K562 (cell line): ENCODE results near the gene OXLD1. TPM values are rescaled to one million over a fixed set of nuclear protein-coding genes. Genes with fewer than 3 reads are reported as not detected.
A peak's percentile ranks its signal among the peaks of the same experiment; 100 is the strongest.

Experiments
- ATAC-seq: fragments of 200-7000 bp; cut with Tn5 transposase; 3 replicates; pipeline ENCODE4 v1.9.1; 2020; ENCODE audit warnings: moderate library complexity
- BruUV-seq: library from RNA; stranded (reverse); fragments of 400-500 nt; replicated peaks from 2 replicates; lab custom pipeline; 2021; lab: Mats Ljungman, UMichigan
- CTCF ChIA-PET: fragments of 300-600 bp; formaldehyde crosslinking; extraction: SDS; loops from one replicate; lab custom pipeline; 2021; ENCODE audit warnings: low intra/inter-chr PET ratio; lab: Yijun Ruan, JAX
- POLR2A ChIA-PET: fragments of 300-600, 350-650 bp; sonication (Branson Sonifier 250); formaldehyde crosslinking; extraction: SDS; loops from one replicate; lab custom pipeline; 2021; ENCODE audit warnings: antibody characterized with exemption, inconsistent platforms; lab: Yijun Ruan, JAX
- DNase-seq, 4 experiments: peaks; one replicate each; pipeline versions ENCODE4 v3.0.0 to v3.0.0-alpha.2; 2011 to 2018; ENCODE audit warnings: low spot score in 3 of 4, mixed read lengths in 3 of 4; ENCODE audit errors: extremely low read depth in 1 of 4
- FAIRE-seq: peaks from 2 replicates; lab custom pipeline; 2011; peaks lifted over from hg19 to GRCh38; lab: Jason Lieb, UNC
- H2AFZ ChIP-seq: 2 replicates; pipeline ENCODE4 v1.6.0; 2011; ENCODE audit warnings: low read depth, low read length, control low read depth, inconsistent platforms
- H3K27ac ChIP-seq: fragments of 200-600 bp; 3 replicates; pipeline ENCODE4 v1.8.0; 2011; ENCODE audit warnings: low read depth, mild to moderate bottlenecking, control low read depth, inconsistent platforms, low read length, moderate library complexity, mixed read lengths; ENCODE audit errors: extremely low read depth
- H3K27me3 ChIP-seq, 2 experiments: fragments of 300-600 bp in 1 of 2; 2 replicates in 1 of 2; 3 replicates in 1 of 2; pipeline versions ENCODE4 v1.6.0 to v1.8.0; 2011; ENCODE audit warnings: inconsistent platforms in 2 of 2, low read length in 2 of 2, mild to moderate bottlenecking in 1 of 2, mixed read lengths in 1 of 2, moderate library complexity in 1 of 2; ENCODE audit not compliant: control insufficient read depth in 2 of 2, insufficient read depth in 2 of 2
- H3K36me3 ChIP-seq: fragments of 300-600 bp; 3 replicates; pipeline ENCODE4 v1.8.0; 2011; ENCODE audit warnings: mild to moderate bottlenecking, low read length, inconsistent platforms; ENCODE audit not compliant: control insufficient read depth, insufficient read depth
- H3K4me1 ChIP-seq, 2 experiments: fragments of 200-600 bp in 1 of 2; replicated peaks in 1 of 2; 2 replicates in 1 of 2; 3 replicates in 1 of 2; pipeline versions ENCODE4 v1.5.1 to v1.8.0; 2011; ENCODE audit warnings: inconsistent platforms in 2 of 2, low read length in 2 of 2, mild to moderate bottlenecking in 1 of 2, mixed read lengths in 1 of 2, moderate library complexity in 1 of 2; ENCODE audit not compliant: control insufficient read depth in 2 of 2, insufficient read depth in 2 of 2
- H3K4me2 ChIP-seq: 2 replicates; pipeline ENCODE4 v1.6.1; 2011; ENCODE audit warnings: low read length, control low read depth, inconsistent platforms, mixed read lengths; ENCODE audit not compliant: insufficient read depth
- H3K4me3 ChIP-seq: fragments of 200-600 bp; sonication (generic), shearing (Covaris generic); 2 replicates; pipeline ENCODE4 v1.5.1; 2016; ENCODE audit warnings: control low read depth, inconsistent platforms
- H3K79me2 ChIP-seq: fragments of 200-600 bp; 3 replicates; pipeline ENCODE4 v1.8.0; 2011; ENCODE audit warnings: low read length, inconsistent platforms; ENCODE audit not compliant: control insufficient read depth, insufficient read depth
- H3K9ac ChIP-seq, 2 experiments: 2 replicates each; pipeline versions ENCODE4 v1.6.0 to v1.6.1; 2011; ENCODE audit warnings: low read depth in 2 of 2, low read length in 2 of 2, control low read depth in 1 of 2, inconsistent platforms in 1 of 2, mild to moderate bottlenecking in 1 of 2, mixed read lengths in 1 of 2; ENCODE audit not compliant: insufficient read depth in 1 of 2
- H3K9me1 ChIP-seq: one replicate; pipeline ENCODE4 v1.6.0; 2011; ENCODE audit warnings: inconsistent platforms, mild to moderate bottlenecking, low read length, moderate library complexity; ENCODE audit not compliant: control insufficient read depth, insufficient read depth
- H3K9me3 ChIP-seq: replicated peaks from 2 replicates; pipeline ENCODE4 v1.5.1; 2011; ENCODE audit warnings: low read depth, low read length, inconsistent platforms; ENCODE audit not compliant: control insufficient read depth, insufficient read depth
- H4K20me1 ChIP-seq: replicated peaks from 2 replicates; pipeline ENCODE4 v1.6.1; 2011; ENCODE audit warnings: low read length, inconsistent platforms, mixed read lengths; ENCODE audit not compliant: control insufficient read depth, insufficient read depth
- MEIS2 ChIP-seq: fragments of 450-650 bp; IDR thresholded peaks from 2 replicates; pipeline ENCODE4 v1.6.1; 2014; ENCODE audit warnings: mild to moderate bottlenecking; ENCODE audit not compliant: partially characterized antibody
- PKNOX1 ChIP-seq: fragments of 450-650 bp; IDR thresholded peaks from 2 replicates; pipeline ENCODE4 v1.6.1; 2016
- RBFOX2 ChIP-seq: fragments of 200-400 bp; formaldehyde crosslinking; IDR thresholded peaks from 2 replicates; pipeline ENCODE4 v1.6.1; 2017; ENCODE audit warnings: low read depth, mild to moderate bottlenecking, low read length, moderate library complexity
- WGBS: fragments of 100-300 bp; shearing (Covaris generic); methylation state at CpG from one replicate; pipeline ENCODE4 v1.1.6; 2016; ENCODE audit warnings: low coverage, mixed read lengths; ENCODE audit not compliant: insufficient coverage; ENCODE audit errors: missing lambda C conversion rate; 5-methylcytosine and 5-hydroxymethylcytosine counted together
- in situ Hi-C: fragments of 300-500 bp; cut with MboI; formaldehyde crosslinking; loops from 4 replicates; pipeline ENCODE4 v1.15.0; 2018; ENCODE audit warnings: inconsistent platforms, mixed read lengths
- intact Hi-C: fragments of 100-400 bp; cut with micrococcal nuclease; formaldehyde crosslinking; loops from 2 replicates; pipeline ENCODE4 v1.14.2; 2022
- polyA plus RNA-seq, 8 experiments: library from polyadenylated mRNA; depleted of rRNA in 4 of 8; stranded (reverse) in 5 of 8; unstranded in 3 of 8; fragments of >200 nt; fragmentation: Nextera tagmentation in 2 of 8; fragmentation: Illumina TruSeq in 1 of 8; extraction: Ambion mirVana in 2 of 8; extraction: Trizol in 1 of 8; gene quantifications; 2 replicates each; pipeline versions ENCODE4 v1.2.1 to v1.2.3, GENCODE V29; 2011 to 2014; ENCODE audit warnings: inconsistent platforms in 1 of 8, missing spikeins in 1 of 8
- total RNA-seq, 7 experiments: library from RNA; depleted of rRNA in 6 of 7; stranded (reverse); fragments of >200 nt in 6 of 7; fragmentation: Illumina TruSeq in 2 of 7; extraction: Trizol in 2 of 7; gene quantifications; 2 replicates each; pipeline versions ENCODE4 v1.2.1 to v1.2.3, GENCODE V29; 2011 to 2021; ENCODE audit warnings: low replicate concordance in 1 of 7
- TF ChIP-seq, protein P1 (sequence below): sonication (generic); formaldehyde crosslinking; IDR thresholded peaks from 2 replicates; pipeline ENCODE4 v1.8.0; 2022; ENCODE audit warnings: mild to moderate bottlenecking, missing genetic modification reagents

Gene OXLD1
- total and polyA plus RNA-seq, 9 of the 15 experiments (the other 6 are each of a cell fraction or from before 2014, with no cell fraction given) = 4.4 to 115 (median 29.3) TPM

- Histone ChIP-seq H4K20me1 (peaks cover 2% of the 10 kb centered on the region; the same call in 1 of the 2 replicates), H3K9ac (peak overlapping the region in 1 of 2 experiments; percentile 82; a peak in 2 of 4 replicates), H3K36me3 (peaks cover 16% of the 10 kb centered on the region; the same call in 1 of the 3 replicates), H2AFZ (no peak overlapping the region), H3K27me3 (no peaks in the 10 kb centered on the region), H3K4me2 (no peak overlapping the region), H3K27ac (no peak overlapping the region), H3K79me2 (peaks cover 34% of the 10 kb centered on the region), H3K9me3 (no peaks in the 10 kb centered on the region), H3K9me1 (no peaks in the 10 kb centered on the region), H3K4me3 (no peak overlapping the region), H3K4me1 (peaks cover 8 to 44% of the 10 kb centered on the region in 2 experiments)
- ATAC-seq (no peak), FAIRE-seq (no peak), DNase-seq (no peak)
- TF ChIP-seq RBFOX2 (0 out of 2 replicates have a peak, but pooled peaks have one; percentile 20), MEIS2 (peak; percentile 28), PKNOX1 (peak; percentile 38; the same call in 1 of the 2 replicates)
- TF ChIP-seq, protein P1, sequence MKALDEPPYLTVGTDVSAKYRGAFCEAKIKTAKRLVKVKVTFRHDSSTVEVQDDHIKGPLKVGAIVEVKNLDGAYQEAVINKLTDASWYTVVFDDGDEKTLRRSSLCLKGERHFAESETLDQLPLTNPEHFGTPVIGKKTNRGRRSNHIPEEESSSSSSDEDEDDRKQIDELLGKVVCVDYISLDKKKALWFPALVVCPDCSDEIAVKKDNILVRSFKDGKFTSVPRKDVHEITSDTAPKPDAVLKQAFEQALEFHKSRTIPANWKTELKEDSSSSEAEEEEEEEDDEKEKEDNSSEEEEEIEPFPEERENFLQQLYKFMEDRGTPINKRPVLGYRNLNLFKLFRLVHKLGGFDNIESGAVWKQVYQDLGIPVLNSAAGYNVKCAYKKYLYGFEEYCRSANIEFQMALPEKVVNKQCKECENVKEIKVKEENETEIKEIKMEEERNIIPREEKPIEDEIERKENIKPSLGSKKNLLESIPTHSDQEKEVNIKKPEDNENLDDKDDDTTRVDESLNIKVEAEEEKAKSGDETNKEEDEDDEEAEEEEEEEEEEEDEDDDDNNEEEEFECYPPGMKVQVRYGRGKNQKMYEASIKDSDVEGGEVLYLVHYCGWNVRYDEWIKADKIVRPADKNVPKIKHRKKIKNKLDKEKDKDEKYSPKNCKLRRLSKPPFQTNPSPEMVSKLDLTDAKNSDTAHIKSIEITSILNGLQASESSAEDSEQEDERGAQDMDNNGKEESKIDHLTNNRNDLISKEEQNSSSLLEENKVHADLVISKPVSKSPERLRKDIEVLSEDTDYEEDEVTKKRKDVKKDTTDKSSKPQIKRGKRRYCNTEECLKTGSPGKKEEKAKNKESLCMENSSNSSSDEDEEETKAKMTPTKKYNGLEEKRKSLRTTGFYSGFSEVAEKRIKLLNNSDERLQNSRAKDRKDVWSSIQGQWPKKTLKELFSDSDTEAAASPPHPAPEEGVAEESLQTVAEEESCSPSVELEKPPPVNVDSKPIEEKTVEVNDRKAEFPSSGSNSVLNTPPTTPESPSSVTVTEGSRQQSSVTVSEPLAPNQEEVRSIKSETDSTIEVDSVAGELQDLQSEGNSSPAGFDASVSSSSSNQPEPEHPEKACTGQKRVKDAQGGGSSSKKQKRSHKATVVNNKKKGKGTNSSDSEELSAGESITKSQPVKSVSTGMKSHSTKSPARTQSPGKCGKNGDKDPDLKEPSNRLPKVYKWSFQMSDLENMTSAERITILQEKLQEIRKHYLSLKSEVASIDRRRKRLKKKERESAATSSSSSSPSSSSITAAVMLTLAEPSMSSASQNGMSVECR (CRISPR knock-in tag) = no peak
- no TSS peak for BruUV-seq
- POLR2A ChIA-PET = interaction anchor here (0.6 to 2.6 kb wide), 3 partner anchors 10 to 51 kb away, joined by 3 to 9 read pairs (median 3); partner anchors contain the start of gene CCDC137
- in situ Hi-C loops (no loop called here), intact Hi-C loops (no loop called here)
- CTCF ChIA-PET = no interaction called here
- 86% methylated on average over 11 of the region's 11 CpGs for WGBS
These were observed 13.7 kb upstream of the OXLD1 start for GRCh38 chr17:81680150-81680549.
